ENCODE data around the gene SLCO4A1.

DNA sequence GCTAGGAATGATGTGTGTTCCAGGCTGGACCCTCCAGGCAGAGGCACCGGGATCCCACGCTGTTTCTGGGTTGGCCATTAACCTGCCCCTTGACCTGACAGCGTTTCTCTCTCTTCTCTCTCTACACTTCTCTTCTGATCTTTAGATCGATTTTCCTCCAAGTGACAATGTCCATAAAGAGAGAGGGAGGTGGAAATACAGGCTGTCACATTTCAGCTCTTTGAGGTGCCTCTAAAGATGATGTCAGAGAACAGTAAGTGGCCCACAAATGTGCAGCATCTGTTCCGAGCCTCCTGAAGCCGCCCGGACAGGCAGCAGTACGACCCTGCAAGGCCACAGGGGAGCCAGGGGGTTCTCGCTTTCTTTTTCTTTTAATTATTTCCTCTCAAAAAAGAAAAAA lies 2.5 kb upstream of the SLCO4A1 start:
- TF ChIP-seq, protein P1, sequence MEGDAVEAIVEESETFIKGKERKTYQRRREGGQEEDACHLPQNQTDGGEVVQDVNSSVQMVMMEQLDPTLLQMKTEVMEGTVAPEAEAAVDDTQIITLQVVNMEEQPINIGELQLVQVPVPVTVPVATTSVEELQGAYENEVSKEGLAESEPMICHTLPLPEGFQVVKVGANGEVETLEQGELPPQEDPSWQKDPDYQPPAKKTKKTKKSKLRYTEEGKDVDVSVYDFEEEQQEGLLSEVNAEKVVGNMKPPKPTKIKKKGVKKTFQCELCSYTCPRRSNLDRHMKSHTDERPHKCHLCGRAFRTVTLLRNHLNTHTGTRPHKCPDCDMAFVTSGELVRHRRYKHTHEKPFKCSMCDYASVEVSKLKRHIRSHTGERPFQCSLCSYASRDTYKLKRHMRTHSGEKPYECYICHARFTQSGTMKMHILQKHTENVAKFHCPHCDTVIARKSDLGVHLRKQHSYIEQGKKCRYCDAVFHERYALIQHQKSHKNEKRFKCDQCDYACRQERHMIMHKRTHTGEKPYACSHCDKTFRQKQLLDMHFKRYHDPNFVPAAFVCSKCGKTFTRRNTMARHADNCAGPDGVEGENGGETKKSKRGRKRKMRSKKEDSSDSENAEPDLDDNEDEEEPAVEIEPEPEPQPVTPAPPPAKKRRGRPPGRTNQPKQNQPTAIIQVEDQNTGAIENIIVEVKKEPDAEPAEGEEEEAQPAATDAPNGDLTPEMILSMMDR (IDR thresholded peaks at IDR 0.05) = no peak
- TF ChIP-seq POLR2A (IDR thresholded peaks at IDR 0.05) (no peak), POLR2AphosphoS5 (IDR thresholded peaks at IDR 0.05) (no peak)
